ENCODE measurements around the gene WDR93. TPM values are rescaled to one million over a fixed set of nuclear protein-coding genes. Genes with fewer than 3 reads are reported as not detected.

The WDR93 gene
- total and polyA plus RNA-seq, 3 experiments from 2014 or later, result 0.08 TPM; not detected in 2

DNA sequence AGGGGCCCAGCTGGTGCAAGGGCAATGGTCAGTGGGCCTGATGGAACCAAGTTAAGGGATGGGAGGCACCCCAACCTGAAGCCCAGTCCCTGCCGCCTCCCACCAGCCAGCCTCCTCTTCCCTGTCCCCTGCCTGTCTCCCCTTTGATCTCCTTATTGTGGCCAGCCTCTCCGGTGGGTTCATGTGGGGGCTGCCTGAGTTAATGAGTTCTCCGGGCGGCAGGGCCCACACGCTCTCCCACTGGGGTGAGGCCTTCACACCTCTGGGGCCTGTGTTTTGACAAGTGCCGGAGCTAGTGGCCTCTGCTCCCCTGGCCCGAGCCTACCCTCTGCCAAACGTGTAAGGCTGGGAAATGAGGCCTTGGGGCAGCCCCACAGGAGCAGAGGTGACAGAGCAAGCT is 67.7 kb downstream of the WDR93 start:
- Mint-ChIP-seq H3K4me1 (no peaks in the 10 kb centered on the region), H3K9me3 (no peaks in the 10 kb centered on the region), H3K36me3 (no peaks in the 10 kb centered on the region), H3K4me3 (no peak overlapping the region), H3K27ac (no peak overlapping the region), H3K27me3 (peaks cover 8 to 12% of the 10 kb centered on the region in 2 donors)
- Histone ChIP-seq H3K9me3 (ENCODE audit: low read length) (no peaks in the 10 kb centered on the region), H3K36me3 (ENCODE audit: insufficient read depth, low read length) (no peaks in the 10 kb centered on the region), H3K27me3 (ENCODE audit: insufficient read depth, low read length, poor library complexity, severe bottlenecking) (no peaks in the 10 kb centered on the region), H3K4me1 (ENCODE audit: insufficient read depth, low read length) (no peaks in the 10 kb centered on the region), H3K4me3 (ENCODE audit: low read length) (no peak overlapping the region), H3K27ac (ENCODE audit: low read depth, low read length) (no peak overlapping the region)
- POLR2A ChIA-PET, result no interaction called here
- no peak for DNase-seq
- CTCF ChIA-PET, result no interaction called here

GRCh38 chr15:89758981-89759380 is 68.4 kb downstream of the WDR93 start:
- Mint-ChIP-seq H3K9me3 (no peaks in the 10 kb centered on the region), H3K27ac (no peak overlapping the region), H3K4me3 (no peak overlapping the region), H3K36me3 (no peaks in the 10 kb centered on the region), H3K4me1 (no peaks in the 10 kb centered on the region), H3K27me3 (peaks cover 7 to 12% of the 10 kb centered on the region in 2 donors)
- DNase-seq, result no peak
- ChIA-PET POLR2A (no interaction called here), CTCF (interaction anchor here (3.1 kb wide), 1 partner anchor 115 kb away, joined by 19 read pairs; no protein-coding TSS in a partner anchor)
- Histone ChIP-seq H3K27me3 (ENCODE audit: insufficient read depth, low read length, poor library complexity, severe bottlenecking) (no peaks in the 10 kb centered on the region), H3K27ac (ENCODE audit: low read depth, low read length) (no peak overlapping the region), H3K9me3 (ENCODE audit: low read length) (no peaks in the 10 kb centered on the region), H3K36me3 (ENCODE audit: insufficient read depth, low read length) (no peaks in the 10 kb centered on the region), H3K4me1 (ENCODE audit: insufficient read depth, low read length) (no peaks in the 10 kb centered on the region), H3K4me3 (ENCODE audit: low read length) (no peak overlapping the region)

DNA sequence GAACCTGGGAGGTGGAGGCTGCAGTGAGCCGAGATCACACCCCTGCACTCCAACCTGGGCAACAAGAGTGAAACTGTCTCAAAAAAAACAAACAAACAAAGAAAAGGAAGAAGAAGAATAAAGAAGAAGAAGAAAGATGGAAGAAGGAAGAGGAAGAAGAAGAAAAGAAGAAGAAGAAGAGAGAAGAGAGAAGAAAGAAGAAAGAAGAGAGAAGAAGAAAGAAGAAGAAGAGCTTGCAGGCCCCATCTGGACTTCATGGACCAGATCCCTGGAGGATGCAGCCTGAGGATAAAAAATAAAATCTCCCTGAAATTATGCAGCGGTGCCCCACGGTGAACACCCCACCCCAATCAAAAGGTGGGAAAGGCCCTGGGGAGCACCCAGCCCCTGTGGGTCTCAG is 69.2 kb downstream of the WDR93 start:
- H3K27me3 Mint-ChIP-seq, result peaks cover 4 to 12% of the 10 kb centered on the region in 2 donors
- no peaks in the 10 kb centered on the region for H3K9me3 ChIP-seq (ENCODE audit: low read length)
- no peak overlapping the region for H3K27ac Mint-ChIP-seq
- ChIA-PET CTCF (interaction anchor here (1.6 to 3.1 kb wide), 5 partner anchors 8 to 114 kb away, joined by 3 to 19 read pairs (median 8); partner anchors contain the start of gene MESP1), POLR2A (no interaction called here)
- no peak overlapping the region for H3K4me3 Mint-ChIP-seq
- H3K27ac ChIP-seq (ENCODE audit: low read depth, low read length), result no peak overlapping the region
- H3K9me3 Mint-ChIP-seq, result no peaks in the 10 kb centered on the region
- no peaks in the 10 kb centered on the region for H3K4me1 Mint-ChIP-seq
- no peak overlapping the region for H3K4me3 ChIP-seq (ENCODE audit: low read length)
- DNase-seq, result no peak
- no peaks in the 10 kb centered on the region for H3K27me3 ChIP-seq (ENCODE audit: insufficient read depth, low read length, poor library complexity, severe bottlenecking)
- no peaks in the 10 kb centered on the region for H3K4me1 ChIP-seq (ENCODE audit: insufficient read depth, low read length)
- no peaks in the 10 kb centered on the region for H3K36me3 Mint-ChIP-seq
- H3K36me3 ChIP-seq (ENCODE audit: insufficient read depth, low read length), result no peaks in the 10 kb centered on the region

DNA sequence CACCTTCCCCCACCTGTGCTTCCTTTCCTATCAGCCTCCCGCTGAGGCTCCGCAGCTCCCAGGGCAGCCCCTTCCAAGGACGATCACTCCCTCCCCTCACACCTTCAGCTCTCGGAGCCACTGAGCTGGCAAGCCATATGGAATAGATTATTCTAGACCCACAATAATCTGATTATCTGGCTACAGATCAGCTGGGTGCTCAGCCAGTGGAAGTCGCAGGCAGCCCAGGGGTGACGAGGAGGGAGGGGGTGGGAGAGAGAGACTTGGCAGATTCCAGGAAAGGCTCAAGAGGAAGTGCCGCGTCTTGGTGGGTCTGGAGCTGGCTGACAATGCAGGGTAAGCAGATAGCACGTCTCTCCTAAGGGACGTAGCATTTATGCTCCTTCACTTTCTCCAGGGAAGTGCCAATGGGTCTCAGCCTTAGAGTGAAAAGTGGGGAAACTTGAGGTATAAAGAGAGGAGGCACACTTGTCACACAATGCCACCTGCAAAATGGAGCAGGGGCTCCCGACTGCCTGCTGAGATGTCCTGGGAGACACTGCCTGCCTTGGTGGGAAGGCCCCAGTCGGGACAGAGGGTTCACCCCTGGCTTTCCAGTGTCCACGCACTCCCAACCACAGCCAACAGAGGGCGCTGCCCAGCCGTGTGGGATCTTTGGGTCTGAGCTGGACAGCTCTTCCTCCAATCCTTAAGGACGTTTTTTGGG is 69.8 kb downstream of the WDR93 start:
- no peak overlapping the region for H3K4me3 ChIP-seq (ENCODE audit: low read length)
- Mint-ChIP-seq H3K4me1 (no peaks in the 10 kb centered on the region), H3K27ac (no peak overlapping the region), H3K36me3 (no peaks in the 10 kb centered on the region), H3K9me3 (no peaks in the 10 kb centered on the region), H3K27me3 (peaks cover 4 to 12% of the 10 kb centered on the region in 2 donors), H3K4me3 (no peak overlapping the region)
- no peaks in the 10 kb centered on the region for H3K27me3 ChIP-seq (ENCODE audit: insufficient read depth, low read length, poor library complexity, severe bottlenecking)
- no peaks in the 10 kb centered on the region for H3K4me1 ChIP-seq (ENCODE audit: insufficient read depth, low read length)
- CTCF ChIA-PET, result interaction anchor here (1.5 to 3.1 kb wide), 6 partner anchors 8 to 311 kb away, joined by 3 to 19 read pairs (median 8); partner anchors contain the start of gene MESP1
- H3K9me3 ChIP-seq (ENCODE audit: low read length), result no peaks in the 10 kb centered on the region
- no peaks in the 10 kb centered on the region for H3K36me3 ChIP-seq (ENCODE audit: insufficient read depth, low read length)
- H3K27ac ChIP-seq (ENCODE audit: low read depth, low read length), result peak overlapping the region; percentile 38
- POLR2A ChIA-PET, result no interaction called here
- DNase-seq, result peak; percentile 17 to 67 (median 44)

GRCh38 chr15:89761009-89761831 is 70.6 kb downstream of the WDR93 start:
- ChIA-PET POLR2A (no interaction called here), CTCF (interaction anchor here (1.5 to 3.1 kb wide), 6 partner anchors 7 to 310 kb away, joined by 3 to 19 read pairs (median 8); partner anchors contain the start of gene MESP1)
- peaks cover 4 to 8% of the 10 kb centered on the region in 2 donors for H3K27me3 Mint-ChIP-seq
- no peaks in the 10 kb centered on the region for H3K36me3 Mint-ChIP-seq
- Histone ChIP-seq H3K27ac (ENCODE audit: low read depth, low read length) (peak overlapping the region; percentile 17), H3K4me3 (ENCODE audit: low read length) (no peak overlapping the region), H3K9me3 (ENCODE audit: low read length) (no peaks in the 10 kb centered on the region), H3K36me3 (ENCODE audit: insufficient read depth, low read length) (no peaks in the 10 kb centered on the region), H3K4me1 (ENCODE audit: insufficient read depth, low read length) (no peaks in the 10 kb centered on the region), H3K27me3 (ENCODE audit: insufficient read depth, low read length, poor library complexity, severe bottlenecking) (no peaks in the 10 kb centered on the region)
- H3K4me3 Mint-ChIP-seq, result no peak overlapping the region
- H3K4me1 Mint-ChIP-seq, result no peaks in the 10 kb centered on the region
- no peak for DNase-seq
- H3K9me3 Mint-ChIP-seq, result no peaks in the 10 kb centered on the region
- H3K27ac Mint-ChIP-seq, result no peak overlapping the region

DNA sequence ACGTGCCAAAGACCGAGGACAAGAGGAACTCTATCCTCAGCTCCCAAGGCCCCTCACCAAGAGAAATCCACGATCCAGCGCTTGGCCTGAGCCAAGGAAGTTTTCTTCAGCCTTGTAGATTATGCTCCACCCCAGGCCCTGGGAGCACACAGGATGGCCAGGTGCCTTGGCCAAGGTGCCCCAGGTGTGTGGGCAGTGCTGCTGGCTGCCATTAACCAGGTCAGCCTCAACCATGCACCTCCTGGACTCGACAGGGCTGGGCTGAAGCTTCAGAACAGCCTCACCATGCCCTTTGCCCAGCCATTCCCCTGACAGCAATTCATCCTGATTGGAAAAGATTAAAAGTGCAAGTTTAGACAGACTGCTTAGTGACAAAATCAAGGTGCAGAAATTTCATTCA is 71.3 kb downstream of the WDR93 start:
- no peak overlapping the region for H3K27ac ChIP-seq (ENCODE audit: low read depth, low read length)
- Mint-ChIP-seq H3K9me3 (no peaks in the 10 kb centered on the region), H3K27ac (no peak overlapping the region), H3K4me3 (no peak overlapping the region), H3K36me3 (no peaks in the 10 kb centered on the region), H3K4me1 (no peaks in the 10 kb centered on the region), H3K27me3 (peaks cover 4 to 8% of the 10 kb centered on the region in 2 donors)
- no peak for DNase-seq
- ChIA-PET CTCF (interaction anchor here (1.5 to 3.1 kb wide), 3 partner anchors 10 to 310 kb away, joined by 4 to 19 read pairs (median 13); no protein-coding TSS in a partner anchor), POLR2A (no interaction called here)
- H3K4me1 ChIP-seq (ENCODE audit: insufficient read depth, low read length), result no peaks in the 10 kb centered on the region
- H3K9me3 ChIP-seq (ENCODE audit: low read length), result no peaks in the 10 kb centered on the region
- H3K27me3 ChIP-seq (ENCODE audit: insufficient read depth, low read length, poor library complexity, severe bottlenecking), result no peaks in the 10 kb centered on the region
- no peak overlapping the region for H3K4me3 ChIP-seq (ENCODE audit: low read length)
- no peaks in the 10 kb centered on the region for H3K36me3 ChIP-seq (ENCODE audit: insufficient read depth, low read length)

GRCh38 chr15:89765694-89766093 is 75.1 kb downstream of the WDR93 start:
- CTCF ChIA-PET, result no interaction called here
- DNase-seq, result no peak
- POLR2A ChIA-PET, result no interaction called here
- Mint-ChIP-seq H3K27me3 (no peaks in the 10 kb centered on the region), H3K36me3 (no peaks in the 10 kb centered on the region), H3K4me1 (no peaks in the 10 kb centered on the region), H3K27ac (no peak overlapping the region), H3K4me3 (no peak overlapping the region), H3K9me3 (no peaks in the 10 kb centered on the region)
- no peak overlapping the region for H3K4me3 ChIP-seq (ENCODE audit: low read length)
- no peaks in the 10 kb centered on the region for H3K9me3 ChIP-seq (ENCODE audit: low read length)
- no peak overlapping the region for H3K27ac ChIP-seq (ENCODE audit: low read depth, low read length)
- no peaks in the 10 kb centered on the region for H3K36me3 ChIP-seq (ENCODE audit: insufficient read depth, low read length)
- no peaks in the 10 kb centered on the region for H3K4me1 ChIP-seq (ENCODE audit: insufficient read depth, low read length)
- no peaks in the 10 kb centered on the region for H3K27me3 ChIP-seq (ENCODE audit: insufficient read depth, low read length, poor library complexity, severe bottlenecking)

Measured in CD8-positive, alpha-beta memory T cell (primary cell).